ENCODE measurements around the gene DLG2. TPM values are rescaled to one million over a fixed set of nuclear protein-coding genes. Genes with fewer than 3 reads are reported as not detected.

DLG2 gene
- total RNA-seq, 1 donor from 2014 or later: 5.9 TPM

DNA sequence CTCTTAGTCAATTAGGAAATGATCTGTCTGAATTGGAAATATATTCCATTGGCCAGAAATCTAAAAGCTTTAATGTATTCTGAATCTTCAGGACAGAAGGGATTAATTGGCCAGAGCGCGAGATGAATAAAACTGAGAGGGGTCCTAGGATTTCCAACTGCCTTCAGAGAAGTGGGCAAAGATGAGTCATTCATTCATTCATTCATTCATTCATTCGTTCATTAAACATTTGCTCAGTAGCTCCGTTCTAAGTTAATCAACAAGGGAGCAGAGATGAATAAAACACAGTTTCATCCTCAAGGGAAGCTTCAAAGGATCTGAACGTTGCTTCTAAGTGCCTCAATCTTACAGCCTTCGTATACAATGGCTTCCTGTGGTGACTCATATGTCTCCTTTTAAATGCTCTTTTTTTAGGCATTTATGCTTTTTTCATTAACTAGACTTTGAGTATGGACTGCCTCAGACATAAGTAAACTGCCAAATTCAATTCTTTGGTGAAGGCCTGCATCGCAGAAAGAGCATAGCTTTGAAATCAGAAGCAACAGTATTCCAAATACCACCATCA is 1803.6 kb downstream of the DLG2 start:
- H3K36me3 Mint-ChIP-seq: no peaks in the 10 kb centered on the region
- H3K4me3 Mint-ChIP-seq: no peak overlapping the region
- H3K4me1 Mint-ChIP-seq (ENCODE audit: unreplicated experiment): peaks cover 4% of the 10 kb centered on the region
- no peak overlapping the region for H3K27ac Mint-ChIP-seq
- H3K9me3 Mint-ChIP-seq: no peaks in the 10 kb centered on the region
- H3K27me3 Mint-ChIP-seq: peaks cover 20% of the 10 kb centered on the region
- DNase-seq (ENCODE audit: extremely low spot score, unreplicated experiment): no peak
- TF ChIP-seq, protein P1, sequence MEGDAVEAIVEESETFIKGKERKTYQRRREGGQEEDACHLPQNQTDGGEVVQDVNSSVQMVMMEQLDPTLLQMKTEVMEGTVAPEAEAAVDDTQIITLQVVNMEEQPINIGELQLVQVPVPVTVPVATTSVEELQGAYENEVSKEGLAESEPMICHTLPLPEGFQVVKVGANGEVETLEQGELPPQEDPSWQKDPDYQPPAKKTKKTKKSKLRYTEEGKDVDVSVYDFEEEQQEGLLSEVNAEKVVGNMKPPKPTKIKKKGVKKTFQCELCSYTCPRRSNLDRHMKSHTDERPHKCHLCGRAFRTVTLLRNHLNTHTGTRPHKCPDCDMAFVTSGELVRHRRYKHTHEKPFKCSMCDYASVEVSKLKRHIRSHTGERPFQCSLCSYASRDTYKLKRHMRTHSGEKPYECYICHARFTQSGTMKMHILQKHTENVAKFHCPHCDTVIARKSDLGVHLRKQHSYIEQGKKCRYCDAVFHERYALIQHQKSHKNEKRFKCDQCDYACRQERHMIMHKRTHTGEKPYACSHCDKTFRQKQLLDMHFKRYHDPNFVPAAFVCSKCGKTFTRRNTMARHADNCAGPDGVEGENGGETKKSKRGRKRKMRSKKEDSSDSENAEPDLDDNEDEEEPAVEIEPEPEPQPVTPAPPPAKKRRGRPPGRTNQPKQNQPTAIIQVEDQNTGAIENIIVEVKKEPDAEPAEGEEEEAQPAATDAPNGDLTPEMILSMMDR (conservative IDR thresholded peaks at IDR 0.05): no peak

DNA sequence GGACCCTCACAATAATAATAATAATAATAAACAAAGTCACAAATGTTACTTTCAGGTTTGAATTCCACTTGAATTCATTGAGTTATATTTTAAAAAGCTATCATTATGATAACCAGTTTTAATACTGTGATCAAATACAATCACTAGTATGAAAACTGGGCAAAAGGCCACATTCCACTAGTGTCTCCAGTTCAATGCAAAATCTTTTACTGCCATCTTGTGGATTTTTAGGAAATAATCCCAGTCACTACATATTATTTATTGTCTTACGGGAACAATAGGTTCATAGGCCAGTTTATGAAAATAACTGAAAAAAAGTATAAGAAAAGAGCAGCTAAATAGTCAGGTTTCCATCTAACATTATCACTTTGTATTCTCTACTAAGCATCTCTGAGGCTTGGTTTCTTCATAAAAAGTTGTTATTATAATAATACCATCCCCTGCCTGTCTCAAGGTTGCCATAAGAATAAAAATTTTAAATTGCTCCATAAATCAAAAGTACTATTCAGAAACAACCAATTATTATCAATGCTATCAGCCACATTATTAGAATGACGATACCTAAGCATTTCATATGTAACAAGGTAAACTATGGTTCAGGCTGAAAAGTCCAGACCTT is 1807.1 kb downstream of the DLG2 start:
- no peak for DNase-seq (ENCODE audit: extremely low spot score, unreplicated experiment)
- no peak overlapping the region for H3K27ac Mint-ChIP-seq
- H3K4me1 Mint-ChIP-seq (ENCODE audit: unreplicated experiment): no peaks in the 10 kb centered on the region
- H3K4me3 Mint-ChIP-seq: no peak overlapping the region
- TF ChIP-seq, protein P1 (conservative IDR thresholded peaks at IDR 0.05): peak; percentile 84
- H3K9me3 Mint-ChIP-seq: no peaks in the 10 kb centered on the region
- no peaks in the 10 kb centered on the region for H3K36me3 Mint-ChIP-seq
- peaks cover 8% of the 10 kb centered on the region for H3K27me3 Mint-ChIP-seq

DNA sequence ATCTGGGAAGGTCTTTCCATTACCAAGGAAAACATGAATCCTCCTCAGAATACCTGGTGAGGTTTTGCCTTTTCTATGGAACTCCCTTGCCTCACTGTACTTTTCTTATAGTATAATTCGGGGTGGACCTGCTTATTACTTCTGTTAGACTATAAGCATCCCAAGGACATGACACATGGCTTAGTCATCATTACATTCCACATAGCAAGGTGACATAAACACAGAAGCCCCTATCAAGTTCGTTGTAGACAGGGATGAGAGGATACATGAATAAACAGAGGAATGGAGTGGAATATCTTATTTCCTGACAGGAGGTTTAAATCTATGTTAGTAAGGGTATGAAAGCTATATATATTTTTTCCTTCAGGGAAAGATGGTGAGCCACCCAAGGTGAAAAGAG is 1808.8 kb downstream of the DLG2 start:
- Mint-ChIP-seq H3K27me3 (peaks cover 8% of the 10 kb centered on the region), H3K27ac (no peak overlapping the region), H3K4me3 (no peak overlapping the region), H3K4me1 (ENCODE audit: unreplicated experiment) (no peaks in the 10 kb centered on the region), H3K9me3 (no peaks in the 10 kb centered on the region), H3K36me3 (no peaks in the 10 kb centered on the region)
- TF ChIP-seq, protein P1 (conservative IDR thresholded peaks at IDR 0.05): no peak
- no peak for DNase-seq (ENCODE audit: extremely low spot score, unreplicated experiment)

DNA sequence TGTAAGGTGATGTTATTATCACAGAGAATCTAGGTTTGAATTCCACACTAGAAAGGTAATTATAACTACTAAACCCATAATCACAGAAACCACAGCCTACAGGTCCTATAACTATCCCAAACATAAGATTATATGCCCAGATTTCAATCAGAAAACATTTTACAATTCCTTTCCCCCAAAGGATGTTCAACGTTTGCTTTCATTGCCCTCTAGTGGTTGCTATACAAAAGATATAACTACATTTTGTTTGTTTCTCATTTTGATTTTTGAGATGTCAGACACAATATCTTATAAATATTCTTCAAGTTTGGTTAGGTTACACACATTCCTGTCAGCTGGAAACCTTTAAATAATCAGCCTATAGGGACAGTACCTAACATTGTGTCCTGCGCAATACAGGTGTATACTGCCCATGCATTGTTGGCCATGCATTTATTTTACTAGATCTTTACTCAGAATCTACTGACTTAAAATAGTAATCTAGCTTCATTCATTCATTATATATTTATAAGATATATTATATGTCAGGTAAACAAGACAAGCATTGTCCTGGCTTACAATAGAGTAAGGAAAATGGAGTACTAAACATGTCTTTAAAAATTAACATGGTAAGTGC is 1810.5 kb downstream of the DLG2 start:
- H3K36me3 Mint-ChIP-seq: no peaks in the 10 kb centered on the region
- DNase-seq (ENCODE audit: extremely low spot score, unreplicated experiment): no peak
- no peak overlapping the region for H3K27ac Mint-ChIP-seq
- H3K9me3 Mint-ChIP-seq: no peaks in the 10 kb centered on the region
- H3K4me3 Mint-ChIP-seq: no peak overlapping the region
- TF ChIP-seq, protein P1 (conservative IDR thresholded peaks at IDR 0.05): peak; percentile 86
- H3K27me3 Mint-ChIP-seq: peaks cover 5% of the 10 kb centered on the region
- H3K4me1 Mint-ChIP-seq (ENCODE audit: unreplicated experiment): no peaks in the 10 kb centered on the region

DNA sequence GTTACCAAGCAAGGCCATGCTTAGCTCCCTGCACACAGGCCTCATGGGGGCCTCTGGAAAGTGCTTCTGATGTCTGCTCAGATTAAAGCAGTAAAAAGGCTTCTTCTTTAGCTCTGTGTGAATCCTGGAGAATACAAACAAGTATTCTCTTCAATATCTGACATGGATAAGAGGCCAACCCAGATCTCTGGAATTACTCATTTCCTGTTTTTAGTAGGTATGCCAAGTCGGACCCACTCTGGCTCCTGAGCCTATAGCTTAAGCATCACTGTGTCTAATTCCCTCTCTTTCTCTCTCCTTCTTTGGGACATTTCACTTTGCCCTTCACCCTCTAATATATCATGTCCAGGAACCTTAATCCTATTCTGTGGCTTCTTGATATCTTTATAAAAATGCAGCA is 1811.4 kb downstream of the DLG2 start:
- no peaks in the 10 kb centered on the region for H3K36me3 Mint-ChIP-seq
- TF ChIP-seq, protein P1 (conservative IDR thresholded peaks at IDR 0.05): no peak
- H3K27me3 Mint-ChIP-seq: peaks cover 4% of the 10 kb centered on the region
- no peaks in the 10 kb centered on the region for H3K9me3 Mint-ChIP-seq
- no peaks in the 10 kb centered on the region for H3K4me1 Mint-ChIP-seq (ENCODE audit: unreplicated experiment)
- DNase-seq (ENCODE audit: extremely low spot score, unreplicated experiment): no peak
- H3K27ac Mint-ChIP-seq: no peak overlapping the region
- no peak overlapping the region for H3K4me3 Mint-ChIP-seq
